ENCODE measurements around the gene NEUROD4. TPM values are rescaled to one million over a fixed set of nuclear protein-coding genes. Genes with fewer than 3 reads are reported as not detected.

The NEUROD4 gene, protein sequence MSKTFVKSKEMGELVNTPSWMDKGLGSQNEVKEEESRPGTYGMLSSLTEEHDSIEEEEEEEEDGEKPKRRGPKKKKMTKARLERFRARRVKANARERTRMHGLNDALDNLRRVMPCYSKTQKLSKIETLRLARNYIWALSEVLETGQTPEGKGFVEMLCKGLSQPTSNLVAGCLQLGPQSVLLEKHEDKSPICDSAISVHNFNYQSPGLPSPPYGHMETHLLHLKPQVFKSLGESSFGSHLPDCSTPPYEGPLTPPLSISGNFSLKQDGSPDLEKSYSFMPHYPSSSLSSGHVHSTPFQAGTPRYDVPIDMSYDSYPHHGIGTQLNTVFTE
- not detected in 2 replicates for total RNA-seq

DNA sequence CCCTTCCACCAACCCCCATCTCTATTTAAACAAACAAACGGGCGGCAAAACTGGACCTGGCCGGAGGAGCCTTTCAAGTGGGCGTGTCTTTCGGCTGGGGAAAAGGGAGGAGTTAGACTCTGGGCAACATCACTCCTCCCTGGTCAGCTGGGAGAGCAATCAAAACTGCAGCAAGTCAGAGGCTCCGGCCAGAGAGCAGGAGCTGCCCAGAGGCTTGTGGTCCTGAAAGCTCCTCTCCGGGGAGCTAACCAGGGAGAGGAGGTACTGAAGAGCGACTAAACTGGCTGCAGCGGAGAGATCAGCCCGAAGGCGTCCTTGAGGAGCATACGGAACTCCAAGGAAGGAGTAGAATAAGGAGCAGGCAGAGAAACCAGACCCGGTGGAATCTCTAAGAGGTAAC, at the start of gene NEUROD4:
NEUROD4 (plus strand) TSS at position 191 of the 400 bp plus-strand sequence. CDS start 6,466 bp downstream, outside the sequence.
- TF ChIP-seq, protein P1, sequence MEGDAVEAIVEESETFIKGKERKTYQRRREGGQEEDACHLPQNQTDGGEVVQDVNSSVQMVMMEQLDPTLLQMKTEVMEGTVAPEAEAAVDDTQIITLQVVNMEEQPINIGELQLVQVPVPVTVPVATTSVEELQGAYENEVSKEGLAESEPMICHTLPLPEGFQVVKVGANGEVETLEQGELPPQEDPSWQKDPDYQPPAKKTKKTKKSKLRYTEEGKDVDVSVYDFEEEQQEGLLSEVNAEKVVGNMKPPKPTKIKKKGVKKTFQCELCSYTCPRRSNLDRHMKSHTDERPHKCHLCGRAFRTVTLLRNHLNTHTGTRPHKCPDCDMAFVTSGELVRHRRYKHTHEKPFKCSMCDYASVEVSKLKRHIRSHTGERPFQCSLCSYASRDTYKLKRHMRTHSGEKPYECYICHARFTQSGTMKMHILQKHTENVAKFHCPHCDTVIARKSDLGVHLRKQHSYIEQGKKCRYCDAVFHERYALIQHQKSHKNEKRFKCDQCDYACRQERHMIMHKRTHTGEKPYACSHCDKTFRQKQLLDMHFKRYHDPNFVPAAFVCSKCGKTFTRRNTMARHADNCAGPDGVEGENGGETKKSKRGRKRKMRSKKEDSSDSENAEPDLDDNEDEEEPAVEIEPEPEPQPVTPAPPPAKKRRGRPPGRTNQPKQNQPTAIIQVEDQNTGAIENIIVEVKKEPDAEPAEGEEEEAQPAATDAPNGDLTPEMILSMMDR (IDR thresholded peaks at IDR 0.05; ENCODE audit: insufficient read depth, low read length, severe bottlenecking): no peak
- DNase-seq (ENCODE audit: low read depth): peak; percentile 57
- FAIRE-seq: no peak
- Histone ChIP-seq H3K27me3 (ENCODE audit: control insufficient read depth, insufficient read depth, low read length) (no peaks in the 10 kb centered on the region), H3K4me3 (ENCODE audit: low read depth, low read length) (no peak within 1 kb of the TSS), H3K36me3 (ENCODE audit: control insufficient read depth, insufficient read depth, low read length) (no peaks in the 10 kb centered on the region)

DNA sequence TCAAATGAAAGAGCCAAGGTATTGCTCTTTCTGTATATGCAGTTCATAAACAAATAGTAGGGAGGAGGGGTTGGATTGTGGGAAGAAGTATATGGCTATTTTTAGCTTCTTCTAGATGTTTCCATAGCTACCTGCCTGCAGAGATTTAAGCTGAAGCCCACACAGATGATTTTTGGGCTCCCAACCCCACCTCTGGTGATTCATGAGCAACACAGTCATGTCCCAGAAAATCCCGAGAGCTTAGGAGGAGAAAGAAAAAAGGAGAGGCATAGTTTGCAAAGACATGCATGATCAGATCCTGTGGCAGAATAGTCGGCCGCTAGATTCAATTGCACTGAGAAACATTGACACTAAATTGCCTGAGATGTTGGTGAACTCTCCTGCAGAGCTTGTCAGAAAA, 49.0 kb upstream of the NEUROD4 start:
- Histone ChIP-seq H3K4me3 (ENCODE audit: low read depth, low read length) (no peak overlapping the region), H3K27me3 (ENCODE audit: control insufficient read depth, insufficient read depth, low read length) (no peaks in the 10 kb centered on the region), H3K36me3 (ENCODE audit: control insufficient read depth, insufficient read depth, low read length) (no peaks in the 10 kb centered on the region)
- DNase-seq (ENCODE audit: low read depth) (no peak), FAIRE-seq (no peak)
- TF ChIP-seq, protein P1 (IDR thresholded peaks at IDR 0.05; ENCODE audit: insufficient read depth, low read length, severe bottlenecking): no peak

DNA sequence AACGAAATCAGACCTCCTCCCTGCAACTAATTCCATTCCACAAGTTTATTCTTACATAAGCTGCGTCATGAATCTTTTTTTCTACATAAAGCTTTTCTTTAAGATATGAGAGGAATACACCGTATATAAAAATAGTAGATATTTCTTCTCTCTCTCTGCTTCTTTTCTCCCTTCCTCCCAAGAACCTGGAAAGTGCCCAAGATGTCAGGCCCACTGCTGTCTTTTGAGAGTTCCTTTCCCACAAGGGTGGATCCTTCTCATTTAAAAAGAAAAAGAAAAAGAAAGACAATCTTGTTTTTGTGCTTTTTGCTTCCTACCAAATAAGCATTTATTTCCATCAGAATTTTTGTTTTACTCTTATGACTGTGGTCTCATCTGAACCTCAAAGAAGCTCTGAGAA, 46.2 kb upstream of the NEUROD4 start:
- FAIRE-seq (no peak), DNase-seq (ENCODE audit: low read depth) (no peak)
- no peaks in the 10 kb centered on the region for H3K36me3 ChIP-seq (ENCODE audit: control insufficient read depth, insufficient read depth, low read length)
- H3K27me3 ChIP-seq (ENCODE audit: control insufficient read depth, insufficient read depth, low read length): no peaks in the 10 kb centered on the region
- TF ChIP-seq, protein P1 (IDR thresholded peaks at IDR 0.05; ENCODE audit: insufficient read depth, low read length, severe bottlenecking): no peak
- no peak overlapping the region for H3K4me3 ChIP-seq (ENCODE audit: low read depth, low read length)

DNA sequence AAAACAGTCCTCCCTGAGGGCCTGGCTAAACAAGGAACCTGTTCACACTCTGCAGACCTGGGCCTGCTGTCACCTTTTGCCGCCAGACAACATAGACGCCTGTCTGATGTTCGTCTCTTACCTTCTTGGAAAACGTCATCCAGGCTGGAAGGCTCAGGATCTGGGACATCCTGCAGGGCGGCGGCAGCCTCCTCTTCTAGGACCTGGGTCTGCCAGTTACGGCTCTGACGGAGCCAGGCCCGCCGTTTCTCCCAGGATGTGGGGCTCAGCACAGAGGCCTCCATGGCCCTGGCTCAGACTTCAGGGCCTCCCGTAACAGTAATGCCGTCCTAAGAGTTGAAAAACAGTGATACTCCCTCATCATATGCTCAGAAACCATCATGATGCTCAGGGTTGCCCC, 45.5 kb upstream of the NEUROD4 start:
- DNase-seq (ENCODE audit: low read depth) (no peak), FAIRE-seq (no peak)
- Histone ChIP-seq H3K27me3 (ENCODE audit: control insufficient read depth, insufficient read depth, low read length) (no peaks in the 10 kb centered on the region), H3K36me3 (ENCODE audit: control insufficient read depth, insufficient read depth, low read length) (no peaks in the 10 kb centered on the region), H3K4me3 (ENCODE audit: low read depth, low read length) (no peak overlapping the region)
- TF ChIP-seq, protein P1 (IDR thresholded peaks at IDR 0.05; ENCODE audit: insufficient read depth, low read length, severe bottlenecking): no peak

DNA sequence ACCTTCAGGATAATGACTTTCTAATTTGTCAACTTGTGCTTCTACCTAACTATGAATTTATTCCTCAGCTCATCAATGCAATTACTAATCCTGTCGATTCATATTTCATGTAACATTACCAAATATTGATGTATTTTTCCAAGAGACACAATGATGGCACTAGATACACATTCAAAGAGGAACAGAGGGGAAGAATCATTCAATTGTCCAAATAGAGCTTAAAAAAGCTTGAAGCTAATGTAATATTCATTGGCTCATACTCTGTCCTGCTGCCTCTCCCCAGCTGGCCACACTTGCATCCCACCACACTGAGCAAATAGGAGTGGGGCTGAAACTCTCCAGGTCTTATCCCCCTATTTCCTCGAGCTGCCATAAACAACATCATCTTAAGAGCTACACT, 44.5 kb upstream of the NEUROD4 start:
- no peak for FAIRE-seq
- no peaks in the 10 kb centered on the region for H3K27me3 ChIP-seq (ENCODE audit: control insufficient read depth, insufficient read depth, low read length)
- TF ChIP-seq, protein P1 (IDR thresholded peaks at IDR 0.05; ENCODE audit: insufficient read depth, low read length, severe bottlenecking): no peak
- no peak for DNase-seq (ENCODE audit: low read depth)
- no peaks in the 10 kb centered on the region for H3K36me3 ChIP-seq (ENCODE audit: control insufficient read depth, insufficient read depth, low read length)
- no peak overlapping the region for H3K4me3 ChIP-seq (ENCODE audit: low read depth, low read length)

DNA sequence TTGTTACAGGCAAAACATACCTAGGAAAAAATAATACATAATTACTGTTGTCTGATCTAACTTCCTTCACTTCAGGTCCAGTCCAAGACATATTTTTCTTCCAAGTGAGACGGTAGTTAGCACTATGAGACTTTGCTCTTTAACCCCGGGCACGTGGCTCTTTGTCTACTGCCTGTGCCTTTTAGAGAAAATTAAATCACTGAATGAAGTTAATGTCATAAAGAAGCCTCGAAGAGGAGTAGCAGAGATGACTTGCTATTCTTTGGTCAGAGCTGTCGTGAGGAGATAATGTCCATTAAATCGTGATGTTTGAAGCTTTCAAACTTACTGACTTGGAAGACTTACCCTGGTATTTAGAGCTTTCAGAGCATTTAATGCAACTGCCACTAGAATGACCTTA, 43.9 kb upstream of the NEUROD4 start:
- DNase-seq (ENCODE audit: low read depth) (no peak), FAIRE-seq (no peak)
- Histone ChIP-seq H3K27me3 (ENCODE audit: control insufficient read depth, insufficient read depth, low read length) (no peaks in the 10 kb centered on the region), H3K36me3 (ENCODE audit: control insufficient read depth, insufficient read depth, low read length) (no peaks in the 10 kb centered on the region), H3K4me3 (ENCODE audit: low read depth, low read length) (no peak overlapping the region)
- TF ChIP-seq, protein P1 (IDR thresholded peaks at IDR 0.05; ENCODE audit: insufficient read depth, low read length, severe bottlenecking): no peak

Measured in bronchial epithelial cell (primary cell).